SKM-1 treated with dmso at 0.1 percent for 144 hours (cell line): ENCODE results near the gene SLAIN1.
A peak's percentile ranks its signal among the peaks of the same experiment; 100 is the strongest.

ENCODE experiments used
- DNase-seq: peaks from one replicate; lab custom pipeline; 2025; ENCODE audit not compliant: unreplicated experiment; lab: John Stamatoyannopoulos, UW

The SLAIN1 gene

GRCh38 chr13:77751513-77752456 lies 54.3 kb downstream of the SLAIN1 start:
- DNase-seq, result peak; percentile 45

GRCh38 chr13:77752512-77753069 lies 55.1 kb downstream of the SLAIN1 start:
- DNase-seq, result no peak

- no peak for DNase-seq
Measured at GRCh38 chr13:77760893-77761292, 63.4 kb downstream of the SLAIN1 start.

GRCh38 chr13:77767413-77767812 lies 69.9 kb downstream of the SLAIN1 start:
- DNase-seq, result peak; percentile 35

GRCh38 chr13:77774181-77774580 lies 76.7 kb downstream of the SLAIN1 start:
- no peak for DNase-seq

- no peak for DNase-seq
Measured at GRCh38 chr13:77776704-77777103, 79.2 kb downstream of the SLAIN1 start.

- peak; percentile 74 for DNase-seq
Measured at GRCh38 chr13:77779552-77780272, 82.2 kb downstream of the SLAIN1 start.

GRCh38 chr13:77781808-77782207 lies 84.3 kb downstream of the SLAIN1 start:
- DNase-seq, result no peak

- DNase-seq, result no peak
Measured at GRCh38 chr13:77784515-77784914, 87.0 kb downstream of the SLAIN1 start.

GRCh38 chr13:77786695-77787287 lies 89.3 kb downstream of the SLAIN1 start:
- DNase-seq, result no peak

- peak; percentile 36 for DNase-seq
Measured at GRCh38 chr13:77789376-77789775, 91.9 kb downstream of the SLAIN1 start.

GRCh38 chr13:77800219-77800618 lies 102.7 kb downstream of the SLAIN1 start:
- DNase-seq, result no peak

GRCh38 chr13:77806518-77806917 lies 109.0 kb downstream of the SLAIN1 start:
- no peak for DNase-seq

GRCh38 chr13:77807431-77808135 lies 110.1 kb downstream of the SLAIN1 start:
- no peak for DNase-seq

- no peak for DNase-seq
Measured at GRCh38 chr13:77810430-77810829, 112.9 kb downstream of the SLAIN1 start.

- no peak for DNase-seq
Measured at GRCh38 chr13:77810878-77811277, 113.4 kb downstream of the SLAIN1 start.

- peak; percentile 63 for DNase-seq
Measured at GRCh38 chr13:77811381-77811780, 113.9 kb downstream of the SLAIN1 start.

- no peak for DNase-seq
Measured at GRCh38 chr13:77811981-77812380, 114.5 kb downstream of the SLAIN1 start.
